Keratinocyte (primary cell): ENCODE measurements around the gene DPCD. TPM values are rescaled to one million over a fixed set of nuclear protein-coding genes. Genes with fewer than 3 reads are reported as not detected.

Experiments used
- DNase-seq: peaks from one replicate; pipeline ENCODE4 v3.0.0-alpha.2; 2011; ENCODE audit warnings: low read depth, missing footprints, low spot score
- FAIRE-seq: peaks from 2 replicates; lab custom pipeline; 2011; peaks lifted over from hg19 to GRCh38; lab: Jason Lieb, UNC
- H2AFZ ChIP-seq: 2 replicates; pipeline ENCODE4 v1.6.0; 2012; ENCODE audit warnings: low read length, control low read depth, inconsistent platforms; ENCODE audit not compliant: control insufficient read depth
- H3K27ac ChIP-seq: 2 replicates; pipeline ENCODE4 v1.5.1; 2011; ENCODE audit warnings: low read length; ENCODE audit not compliant: control insufficient read depth, insufficient read depth
- H3K27me3 ChIP-seq: 3 replicates; pipeline ENCODE4 v1.6.0; 2011; ENCODE audit warnings: low read length; ENCODE audit not compliant: control insufficient read depth, insufficient read depth; ENCODE audit errors: extremely low read depth
- H3K36me3 ChIP-seq, 2 experiments: 2 replicates in 1 of 2; 3 replicates in 1 of 2; pipeline ENCODE4 v1.5.1; 2011; ENCODE audit warnings: low read length in 2 of 2, mild to moderate bottlenecking in 1 of 2; ENCODE audit not compliant: control insufficient read depth in 2 of 2, insufficient read depth in 2 of 2; ENCODE audit errors: extremely low read depth in 1 of 2
- H3K4me1 ChIP-seq: 3 replicates; pipeline ENCODE4 v1.5.1; 2011; ENCODE audit warnings: low read length; ENCODE audit not compliant: control insufficient read depth, insufficient read depth; ENCODE audit errors: extremely low read depth
- H3K4me2 ChIP-seq: 3 replicates; pipeline ENCODE4 v1.6.0; 2011; ENCODE audit warnings: low read depth, low read length; ENCODE audit not compliant: control insufficient read depth, insufficient read depth; ENCODE audit errors: extremely low read depth
- H3K4me3 ChIP-seq, 3 experiments: fragments of 200-600 bp in 1 of 3; sonication (generic) in 1 of 3; 2 replicates in 2 of 3; 3 replicates in 1 of 3; pipeline ENCODE4 v1.5.1; 2011 to 2016; ENCODE audit warnings: low read length in 3 of 3, mild to moderate bottlenecking in 3 of 3, control low read depth in 2 of 3, inconsistent platforms in 1 of 3, low read depth in 1 of 3, mixed read lengths in 1 of 3, mixed run types in 1 of 3, moderate library complexity in 1 of 3; ENCODE audit not compliant: control insufficient read depth in 2 of 3, insufficient read depth in 2 of 3; ENCODE audit errors: extremely low read depth in 1 of 3
- H3K79me2 ChIP-seq: 2 replicates; pipeline ENCODE4 v1.6.0; 2012; ENCODE audit warnings: low read length; ENCODE audit not compliant: control insufficient read depth, insufficient read depth
- H3K9ac ChIP-seq: 3 replicates; pipeline ENCODE4 v1.6.0; 2011; ENCODE audit warnings: low read length; ENCODE audit not compliant: control insufficient read depth, insufficient read depth; ENCODE audit errors: extremely low read depth
- H3K9me1 ChIP-seq: 3 replicates; pipeline ENCODE4 v1.6.0; 2011; ENCODE audit warnings: low read length; ENCODE audit not compliant: control insufficient read depth, insufficient read depth; ENCODE audit errors: extremely low read depth
- H3K9me3 ChIP-seq: 2 replicates; pipeline ENCODE4 v1.5.1; 2012; ENCODE audit warnings: low read depth, low read length; ENCODE audit not compliant: control insufficient read depth
- H4K20me1 ChIP-seq: 3 replicates; pipeline ENCODE4 v1.6.0; 2011; ENCODE audit warnings: low read length; ENCODE audit not compliant: control insufficient read depth, insufficient read depth; ENCODE audit errors: extremely low read depth
- CTCF ChIP-seq, 3 experiments: IDR thresholded peaks in 1 of 3; conservative IDR thresholded peaks in 1 of 3; optimal IDR thresholded peaks in 1 of 3; 2 replicates in 2 of 3; 3 replicates in 1 of 3; pipeline versions ENCODE3 to v1.5.1; 2011; ENCODE audit warnings: low read length in 3 of 3, mild to moderate bottlenecking in 3 of 3, moderate library complexity in 2 of 3, control low read depth in 1 of 3, inconsistent platforms in 1 of 3; ENCODE audit not compliant: insufficient read depth in 2 of 3; ENCODE audit errors: extremely low read depth in 1 of 3
- EZH2 ChIP-seq: IDR thresholded peaks from one replicate; pipeline ENCODE4 v1.6.1; 2012; ENCODE audit warnings: inconsistent platforms, mild to moderate bottlenecking, low read length, moderate library complexity
- dilution Hi-C: fragments of 300-500 bp; cut with MboI; formaldehyde crosslinking; loops from one replicate; pipeline ENCODE4 v1.7.0; 2020; ENCODE audit warnings: low sequenced_read_pairs; ENCODE audit not compliant: extremely low pct_ligation_motif_present
- polyA plus RNA-seq, 5 experiments: library from polyadenylated mRNA; depleted of rRNA in 3 of 5; stranded (reverse) in 3 of 5; stranded (forward) in 1 of 5; unstranded in 1 of 5; fragments of >200 nt; gene quantifications; 1 replicate in 1 of 5; 2 replicates in 3 of 5; 3 replicates in 1 of 5; pipeline versions ENCODE4 v1.2.1 to v1.2.3, GENCODE V29; 2011 to 2012; ENCODE audit warnings: missing spikeins in 2 of 5, low read depth in 1 of 5, low replicate concordance in 1 of 5

Gene DPCD
- polyA plus RNA-seq, 1 donor (not counting 4 experiments of a cell fraction or from before 2014, with no cell fraction given), result 58.1 TPM

DNA sequence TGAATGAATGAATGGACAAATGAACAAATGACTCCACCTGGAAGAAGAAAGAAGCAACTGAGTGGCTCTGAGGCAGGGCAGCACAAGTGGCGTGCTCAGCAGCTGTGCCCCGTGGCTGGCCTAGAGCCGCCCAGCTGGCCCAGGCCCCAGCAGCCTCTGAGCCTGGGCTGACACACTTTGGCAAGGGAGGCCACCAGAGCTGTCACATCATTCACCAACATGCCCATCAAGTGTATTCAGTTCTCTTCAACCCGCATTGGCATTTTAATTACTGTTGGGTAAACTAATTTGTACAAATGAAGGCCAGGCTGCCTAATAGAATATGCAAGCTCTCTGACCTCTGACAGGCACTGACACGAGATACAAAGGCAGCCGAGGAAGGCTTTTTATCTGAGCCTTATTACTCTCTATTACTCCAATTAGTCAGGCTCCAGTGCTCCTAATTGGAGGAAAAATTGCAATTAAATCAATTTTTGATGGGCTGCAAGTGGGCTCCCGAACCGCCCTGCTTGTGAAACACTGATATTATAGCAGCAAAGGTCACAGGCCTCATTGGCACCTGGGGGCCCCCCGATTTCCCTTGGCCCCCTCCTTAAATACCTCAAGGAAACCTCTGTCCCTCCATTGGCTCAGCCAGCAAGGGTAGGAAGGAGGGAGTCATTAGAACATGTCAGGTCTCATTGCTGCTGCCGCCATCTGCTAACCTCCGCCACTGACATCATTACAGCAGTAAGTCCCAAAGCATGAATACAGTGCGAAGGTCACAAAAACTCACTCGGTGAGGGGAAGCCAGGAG is 41.9 kb downstream of the DPCD start:
- no peak for DNase-seq
- Histone ChIP-seq H3K27ac (no peak overlapping the region), H3K79me2 (no peaks in the 10 kb centered on the region), H2AFZ (no peak overlapping the region), H3K4me1 (peaks cover 7% of the 10 kb centered on the region), H3K9me1 (no peaks in the 10 kb centered on the region), H3K4me2 (no peak overlapping the region), H3K9ac (no peak overlapping the region), H4K20me1 (no peaks in the 10 kb centered on the region), H3K4me3 (no peak overlapping the region), H3K27me3 (no peaks in the 10 kb centered on the region), H3K36me3 (no peaks in the 10 kb centered on the region), H3K9me3 (no peaks in the 10 kb centered on the region)
- dilution Hi-C loops, result no loop called here
- no peak for TF ChIP-seq CTCF (optimal IDR thresholded peaks at IDR 0.05 in 1 of 3, IDR thresholded peaks at IDR 0.05 in 1 of 3, conservative IDR thresholded peaks at IDR 0.05 in 1 of 3; ENCODE audit: extremely low read depth in 1 of 3, insufficient read depth in 2 of 3, low read length in 3 of 3)
- no peak for TF ChIP-seq EZH2
- FAIRE-seq, result no peak

DNA sequence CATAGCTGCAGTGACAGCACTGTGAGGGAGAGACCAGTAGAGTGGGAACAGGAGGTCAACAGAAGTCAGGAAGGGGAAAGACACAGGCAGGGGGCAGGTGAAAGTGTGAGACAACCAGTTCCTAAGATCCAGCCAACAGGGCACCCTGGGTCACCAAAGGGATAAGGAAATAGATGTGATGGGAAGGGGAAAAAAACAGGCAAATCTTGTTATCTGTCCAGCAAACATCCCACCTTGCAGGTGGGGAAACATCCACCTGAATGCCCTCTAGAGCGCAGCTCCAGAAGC is 42.5 kb downstream of the DPCD start:
- TF ChIP-seq EZH2 (no peak), CTCF (optimal IDR thresholded peaks at IDR 0.05 in 1 of 3, IDR thresholded peaks at IDR 0.05 in 1 of 3, conservative IDR thresholded peaks at IDR 0.05 in 1 of 3; ENCODE audit: extremely low read depth in 1 of 3, insufficient read depth in 2 of 3, low read length in 3 of 3) (no peak)
- H3K4me2 ChIP-seq, result no peak overlapping the region
- H4K20me1 ChIP-seq, result no peaks in the 10 kb centered on the region
- DNase-seq, result no peak
- H3K36me3 ChIP-seq, result no peaks in the 10 kb centered on the region
- H3K4me1 ChIP-seq, result peaks cover 6% of the 10 kb centered on the region
- FAIRE-seq, result no peak
- no peak overlapping the region for H2AFZ ChIP-seq
- H3K79me2 ChIP-seq, result no peaks in the 10 kb centered on the region
- no peaks in the 10 kb centered on the region for H3K27me3 ChIP-seq
- no peak overlapping the region for H3K4me3 ChIP-seq
- H3K9me3 ChIP-seq, result no peaks in the 10 kb centered on the region
- no peaks in the 10 kb centered on the region for H3K9me1 ChIP-seq
- H3K9ac ChIP-seq, result no peak overlapping the region
- no peak overlapping the region for H3K27ac ChIP-seq
- dilution Hi-C loops, result no loop called here
